DMS114 treated with DMSO at 0.1 percent for 48 hours (cell line): ENCODE data around the gene MRS2.

Source experiments
- DNase-seq: peaks from one replicate; lab custom pipeline; 2025; ENCODE audit not compliant: unreplicated experiment; lab: John Stamatoyannopoulos, UW

Gene MRS2

GRCh38 chr6:24469811-24470210 is 67.1 kb downstream of the MRS2 start:
- no peak for DNase-seq

- no peak for DNase-seq
Observed at GRCh38 chr6:24472181-24472580, 69.4 kb downstream of the MRS2 start.
